ENCODE data around the gene MORC1. TPM values are rescaled to one million over a fixed set of nuclear protein-coding genes. Genes with fewer than 3 reads are reported as not detected.

The MORC1 gene
- total and polyA plus RNA-seq, 5 experiments from 2014 or later, result not detected

DNA sequence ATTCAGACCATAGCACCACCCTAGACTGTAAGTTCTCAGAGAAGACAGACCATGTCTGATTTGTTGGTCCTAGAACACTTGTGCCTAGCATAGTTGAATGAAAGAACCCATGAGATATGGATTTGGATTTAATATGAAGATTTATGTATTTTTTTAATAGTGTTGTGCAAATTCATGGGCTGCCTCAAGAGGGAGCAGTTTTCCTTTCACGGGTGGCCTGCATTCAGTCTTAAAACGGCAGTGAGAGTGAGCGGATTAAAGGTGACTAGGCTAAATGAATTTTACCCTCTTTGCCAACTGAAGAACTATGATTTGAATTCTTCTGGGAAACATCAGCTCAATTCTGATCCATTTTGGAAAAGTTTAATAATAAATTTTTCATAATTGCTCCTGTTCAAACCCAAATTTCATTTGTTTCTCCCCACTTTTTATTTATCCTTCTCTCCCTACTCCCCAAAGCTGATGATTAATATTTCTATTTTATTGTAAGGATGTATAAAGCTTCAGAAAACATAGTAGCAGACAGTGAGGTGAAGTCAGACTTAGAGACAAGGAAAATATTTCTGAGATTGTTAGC lies 67.3 kb downstream of the MORC1 start:
- H3K27me3 Mint-ChIP-seq, result peaks cover 0 to 1% (median 0%) of the 10 kb centered on the region in 5 donors
- peaks cover 0 to 4% (median 0%) of the 10 kb centered on the region in 3 donors for H3K36me3 Mint-ChIP-seq
- H3K4me1 Mint-ChIP-seq, result peaks cover 0 to 3% (median 0%) of the 10 kb centered on the region in 4 donors
- no peak overlapping the region for H3K27ac Mint-ChIP-seq
- peaks cover 0 to 9% (median 0%) of the 10 kb centered on the region in 9 donors for H3K9me3 Mint-ChIP-seq
- DNase-seq, result peak in 2 of 10 donors; percentile 3 to 4
- no peak overlapping the region for H3K4me3 Mint-ChIP-seq
- ATAC-seq, result no peak
- POLR2A ChIA-PET, result no interaction called here

DNA sequence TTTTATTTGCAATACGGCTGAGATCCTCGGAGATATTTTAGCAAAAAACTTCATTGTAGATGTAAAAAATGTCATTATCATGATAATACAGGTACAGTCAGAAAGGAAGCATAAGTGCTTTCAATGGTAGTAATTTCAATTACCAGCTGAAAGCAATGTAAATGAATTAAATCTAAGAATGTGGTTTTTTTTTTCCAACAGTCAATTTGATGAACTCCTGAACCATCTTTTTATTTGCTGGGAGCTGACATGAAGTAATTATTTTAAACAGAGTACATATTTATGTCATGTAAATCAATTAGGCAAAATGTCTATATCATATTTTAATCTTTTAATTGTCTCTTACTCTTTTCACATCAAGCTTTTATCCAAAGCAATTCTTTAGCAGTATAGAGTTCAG lies 70.6 kb downstream of the MORC1 start:
- DNase-seq (no peak), ATAC-seq (no peak)
- H3K36me3 Mint-ChIP-seq, result peaks cover 0 to under 1% (median 0%) of the 10 kb centered on the region in 3 donors
- no peaks in the 10 kb centered on the region for H3K9me3 Mint-ChIP-seq
- H3K27ac Mint-ChIP-seq, result no peak overlapping the region
- no peak overlapping the region for H3K4me3 Mint-ChIP-seq
- no peaks in the 10 kb centered on the region for H3K27me3 Mint-ChIP-seq
- POLR2A ChIA-PET, result no interaction called here
- H3K4me1 Mint-ChIP-seq, result no peaks in the 10 kb centered on the region

DNA sequence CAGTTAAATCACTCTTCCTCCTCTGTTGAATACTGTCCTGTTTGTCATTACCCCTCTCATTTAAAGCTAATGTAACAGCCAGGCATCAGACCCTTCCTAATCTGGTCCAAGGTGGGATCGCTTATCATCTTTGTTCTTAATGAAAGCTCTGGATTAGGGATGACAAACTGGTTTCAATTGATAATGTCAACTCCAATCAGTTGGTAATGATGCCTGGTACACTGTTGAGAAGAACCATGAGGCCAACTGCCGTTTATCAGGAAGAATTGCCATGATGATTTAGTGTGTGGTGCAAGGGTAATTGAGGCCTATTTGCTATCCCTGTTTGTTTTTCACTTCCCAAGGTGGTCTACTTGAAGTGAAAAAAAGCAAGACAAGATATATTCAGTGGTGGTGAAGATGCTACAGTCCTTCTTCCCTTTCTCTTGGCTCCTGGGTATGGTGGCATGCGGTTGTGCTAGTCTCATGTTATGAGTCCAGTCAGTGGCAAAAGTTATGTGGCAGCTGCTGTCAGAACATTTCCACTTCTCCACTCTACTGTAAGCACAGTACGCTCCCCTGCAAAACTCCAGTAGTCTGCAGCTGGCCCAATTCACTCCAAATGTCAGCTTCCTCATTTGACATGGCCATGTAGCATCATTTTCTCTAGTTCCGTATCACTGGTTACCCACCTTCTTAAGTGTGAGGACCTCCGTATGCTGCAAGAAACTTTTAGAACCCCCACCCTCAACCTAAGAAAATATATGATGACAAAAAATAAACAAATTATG lies 72.5 kb downstream of the MORC1 start:
- Mint-ChIP-seq H3K27me3 (peaks cover 0 to 3% (median 0%) of the 10 kb centered on the region in 5 donors), H3K4me1 (no peaks in the 10 kb centered on the region), H3K4me3 (no peak overlapping the region), H3K9me3 (no peaks in the 10 kb centered on the region), H3K27ac (no peak overlapping the region), H3K36me3 (no peaks in the 10 kb centered on the region)
- POLR2A ChIA-PET, result no interaction called here
- ATAC-seq (no peak), DNase-seq (no peak)

DNA sequence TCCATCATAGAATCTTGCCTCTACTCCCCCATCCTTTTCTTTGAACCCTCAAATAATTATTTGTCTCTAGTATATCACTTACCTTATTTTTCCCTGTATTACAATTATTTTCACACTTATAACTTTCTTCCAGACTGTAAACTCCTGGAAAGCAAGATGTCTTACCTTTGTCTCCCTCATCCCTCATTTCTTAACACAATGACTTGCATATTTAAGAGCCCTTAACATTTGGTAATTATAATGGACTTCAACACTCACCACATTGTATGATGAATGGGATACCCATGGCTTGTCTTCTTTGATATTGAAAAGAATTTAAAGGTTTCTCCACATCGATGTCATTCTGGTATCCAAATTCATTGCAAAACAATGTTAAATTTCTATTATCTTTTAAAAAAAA lies 82.9 kb downstream of the MORC1 start:
- DNase-seq, result no peak
- H3K4me3 Mint-ChIP-seq, result no peak overlapping the region
- no peak for ATAC-seq
- H3K9me3 Mint-ChIP-seq, result peaks cover 0 to 4% (median under 1%) of the 10 kb centered on the region in 9 donors
- H3K27me3 Mint-ChIP-seq, result peaks cover 9 to 25% (median 18%) of the 10 kb centered on the region in 5 donors
- H3K4me1 Mint-ChIP-seq, result no peaks in the 10 kb centered on the region
- POLR2A ChIA-PET, result no interaction called here
- H3K27ac Mint-ChIP-seq, result no peak overlapping the region
- H3K36me3 Mint-ChIP-seq, result peaks cover 0 to 9% (median 6%) of the 10 kb centered on the region in 3 donors

DNA sequence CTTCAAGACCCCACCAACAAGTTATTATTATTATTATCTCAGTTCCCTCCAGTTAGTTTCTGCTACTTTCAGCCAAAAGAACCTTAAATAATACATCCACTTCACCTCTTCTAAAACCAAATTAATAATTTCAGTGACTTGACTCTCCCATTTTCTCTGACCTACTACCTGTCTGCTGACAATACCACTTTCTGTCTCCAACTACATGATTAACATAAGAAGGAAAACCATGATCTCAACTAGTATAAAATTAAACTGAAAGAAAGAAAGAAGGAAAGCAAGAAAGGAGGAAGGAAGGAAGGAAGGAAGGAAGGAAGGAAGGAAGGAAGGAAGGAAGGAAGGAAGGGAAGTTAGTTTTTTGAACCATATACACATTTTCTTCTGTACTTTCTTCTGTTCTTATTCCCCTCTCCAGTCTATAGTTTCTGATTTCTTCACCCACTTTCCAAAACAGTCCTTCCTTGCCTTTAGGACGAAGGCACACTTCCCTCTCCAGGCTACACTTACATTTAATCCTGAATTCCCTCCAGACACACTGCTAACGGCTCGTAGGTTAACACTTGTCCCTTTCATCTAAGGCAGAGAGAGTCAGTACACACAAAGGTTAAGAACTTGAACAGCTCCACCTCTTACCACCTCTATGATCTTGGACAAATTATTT lies 84.8 kb downstream of the MORC1 start:
- H3K27me3 Mint-ChIP-seq, result peaks cover 0 to 11% (median 8%) of the 10 kb centered on the region in 5 donors
- no peaks in the 10 kb centered on the region for H3K4me1 Mint-ChIP-seq
- H3K27ac Mint-ChIP-seq, result no peak overlapping the region
- H3K36me3 Mint-ChIP-seq, result peaks cover 0 to 2% (median 0%) of the 10 kb centered on the region in 3 donors
- ATAC-seq, result no peak
- no peak for DNase-seq
- H3K4me3 Mint-ChIP-seq, result no peak overlapping the region
- POLR2A ChIA-PET, result no interaction called here
- peaks cover 0 to 3% (median 0%) of the 10 kb centered on the region in 9 donors for H3K9me3 Mint-ChIP-seq

DNA sequence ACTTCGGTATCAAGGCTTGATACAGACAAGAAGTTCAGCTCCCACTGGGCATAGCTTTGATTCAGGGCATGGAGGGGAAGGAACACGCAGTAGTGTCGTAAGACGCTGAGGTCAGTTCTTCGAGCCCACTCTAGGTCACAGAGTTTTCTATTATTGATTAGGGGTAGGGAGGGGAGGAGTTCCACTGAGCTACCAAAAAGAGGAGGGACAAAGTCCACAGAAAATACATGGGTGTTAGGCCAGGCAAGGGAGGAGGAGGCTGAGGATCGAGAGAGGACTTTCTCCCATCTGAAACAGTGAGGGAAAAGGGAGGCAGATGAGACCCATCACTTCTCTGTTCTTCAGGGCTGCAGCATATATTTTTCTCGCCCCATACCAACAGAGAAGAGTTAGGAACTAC lies 89.2 kb downstream of the MORC1 start:
- POLR2A ChIA-PET, result no interaction called here
- H3K4me3 Mint-ChIP-seq, result no peak overlapping the region
- no peaks in the 10 kb centered on the region for H3K4me1 Mint-ChIP-seq
- no peaks in the 10 kb centered on the region for H3K36me3 Mint-ChIP-seq
- no peaks in the 10 kb centered on the region for H3K9me3 Mint-ChIP-seq
- H3K27me3 Mint-ChIP-seq, result peaks cover 0 to 1% (median 0%) of the 10 kb centered on the region in 5 donors
- H3K27ac Mint-ChIP-seq, result peak overlapping the region in 1 of 10 donors; percentile 4
- ATAC-seq (no peak), DNase-seq (no peak)

DNA sequence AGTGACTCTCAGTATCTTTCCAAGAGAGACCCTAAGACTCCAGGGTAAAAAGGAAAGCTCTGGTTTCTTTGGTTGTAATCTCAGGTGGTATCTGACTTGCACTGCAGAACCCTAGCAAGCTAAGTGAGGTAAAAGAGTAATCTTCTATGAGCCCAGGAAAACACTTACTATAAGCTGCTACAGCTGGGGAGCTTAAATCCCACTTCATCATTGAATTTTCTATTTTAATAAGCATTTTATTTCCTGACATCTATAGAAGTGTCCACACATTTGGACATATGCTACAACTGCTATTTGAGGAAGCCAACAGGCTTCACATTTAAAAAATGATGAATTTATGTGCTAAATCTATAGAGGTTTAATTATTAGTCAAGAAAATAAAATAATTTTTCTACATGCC lies 91.1 kb downstream of the MORC1 start:
- no peak overlapping the region for H3K27ac Mint-ChIP-seq
- no peaks in the 10 kb centered on the region for H3K9me3 Mint-ChIP-seq
- POLR2A ChIA-PET, result no interaction called here
- H3K4me3 Mint-ChIP-seq, result no peak overlapping the region
- H3K27me3 Mint-ChIP-seq, result no peaks in the 10 kb centered on the region
- DNase-seq, result no peak
- ATAC-seq, result no peak
- no peaks in the 10 kb centered on the region for H3K36me3 Mint-ChIP-seq
- no peaks in the 10 kb centered on the region for H3K4me1 Mint-ChIP-seq

DNA sequence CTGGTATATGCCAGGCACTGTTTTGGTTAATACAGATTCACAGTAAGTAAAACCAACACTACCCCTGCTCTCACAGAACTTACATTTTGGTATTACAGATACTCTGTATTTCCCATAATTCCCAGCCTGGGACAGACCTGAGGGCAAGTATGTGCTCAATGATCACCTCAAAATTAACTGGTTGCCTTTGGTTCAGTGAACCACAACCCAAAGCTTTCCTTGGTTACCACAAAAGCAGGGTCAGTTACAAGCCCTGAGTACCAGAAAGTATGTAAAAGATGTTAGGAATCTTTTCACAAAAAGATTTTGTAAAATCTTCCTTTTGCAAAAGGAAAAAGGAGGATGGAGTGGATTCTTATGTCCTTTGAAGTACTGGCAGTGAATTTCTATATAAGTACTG lies 92.0 kb downstream of the MORC1 start:
- Mint-ChIP-seq H3K27me3 (no peaks in the 10 kb centered on the region), H3K36me3 (no peaks in the 10 kb centered on the region), H3K9me3 (no peaks in the 10 kb centered on the region), H3K4me1 (no peaks in the 10 kb centered on the region), H3K4me3 (no peak overlapping the region), H3K27ac (no peak overlapping the region)
- DNase-seq (no peak), ATAC-seq (no peak)
- POLR2A ChIA-PET, result no interaction called here

DNA sequence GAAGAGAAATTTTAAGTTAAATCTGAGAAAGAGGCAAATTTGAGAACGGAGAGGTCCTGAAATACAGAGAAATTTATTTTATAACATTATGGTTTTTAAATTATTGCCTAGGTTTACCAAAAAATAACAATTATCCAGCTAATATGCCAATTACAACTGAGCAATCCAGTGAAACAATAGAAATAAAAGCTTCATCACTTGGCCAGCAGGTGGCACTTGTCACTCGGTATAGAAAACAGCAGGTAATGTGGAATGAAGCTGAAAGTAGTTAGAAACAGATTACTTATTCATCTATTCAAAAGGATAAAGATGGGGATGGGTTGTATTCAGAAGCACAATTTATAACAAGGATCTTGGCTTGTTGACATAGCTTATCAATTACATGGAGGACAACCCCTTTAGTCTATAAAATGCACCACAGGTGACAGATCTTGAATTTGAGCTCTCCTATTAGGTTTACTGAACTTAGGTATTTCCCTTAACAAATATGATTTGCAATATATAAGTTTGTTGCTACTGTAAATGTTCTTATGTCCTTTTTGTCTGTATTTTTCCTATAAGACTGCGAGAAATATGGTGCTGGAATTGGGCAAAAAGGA lies 94.2 kb downstream of the MORC1 start:
- Mint-ChIP-seq H3K36me3 (no peaks in the 10 kb centered on the region), H3K4me3 (no peak overlapping the region), H3K9me3 (no peaks in the 10 kb centered on the region), H3K27ac (no peak overlapping the region), H3K27me3 (peaks cover 0 to 5% (median under 1%) of the 10 kb centered on the region in 5 donors), H3K4me1 (no peaks in the 10 kb centered on the region)
- DNase-seq (peak in 7 of 10 donors; percentile 2 to 60 (median 31)), ATAC-seq (peak; percentile 44 to 58)
- POLR2A ChIA-PET, result no interaction called here

DNA sequence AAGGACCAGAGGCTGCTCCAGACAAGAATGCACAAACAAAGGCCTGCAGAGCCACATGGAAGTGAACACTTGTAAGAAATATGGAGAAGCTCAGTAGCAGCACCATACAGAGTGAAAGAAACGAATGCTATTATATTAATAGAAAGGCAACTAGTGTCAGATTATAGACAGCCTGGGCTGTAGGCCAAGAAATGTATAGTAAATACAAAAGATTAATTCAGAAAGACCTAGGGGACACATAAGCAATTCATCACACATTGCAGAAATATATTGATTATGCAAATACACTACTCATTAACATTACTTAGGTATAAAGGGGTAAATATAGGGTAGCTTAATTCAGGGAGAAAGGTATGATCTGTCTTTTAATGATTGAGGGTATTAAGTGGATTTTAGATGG lies 94.8 kb downstream of the MORC1 start:
- POLR2A ChIA-PET, result no interaction called here
- no peaks in the 10 kb centered on the region for H3K9me3 Mint-ChIP-seq

DNA sequence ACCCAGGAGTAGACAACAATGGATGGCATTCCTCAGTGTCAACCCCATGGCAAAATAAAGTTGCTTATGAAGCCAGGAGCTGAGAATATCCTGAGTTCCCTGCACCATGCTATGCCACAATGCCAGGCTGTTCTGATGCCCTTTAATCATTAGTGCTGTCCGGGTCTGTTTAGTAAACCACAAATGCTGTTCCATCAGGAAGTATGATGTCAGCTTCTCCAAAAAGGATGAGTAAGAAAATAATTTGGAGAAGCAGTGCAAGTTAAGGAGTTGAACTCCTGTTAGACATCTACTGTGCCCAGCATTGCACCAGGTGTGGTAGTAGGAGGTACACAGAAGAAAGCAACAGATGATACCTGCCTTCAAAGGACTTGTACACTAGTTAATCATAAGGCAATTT lies 96.4 kb downstream of the MORC1 start:
- H3K27ac Mint-ChIP-seq, result no peak overlapping the region

More for the DNA sequence above, 94.8 kb downstream of the MORC1 start:
- H3K27me3 Mint-ChIP-seq, result peaks cover 0 to 5% (median 2%) of the 10 kb centered on the region in 5 donors
- no peak overlapping the region for H3K4me3 Mint-ChIP-seq
- ATAC-seq (no peak), DNase-seq (no peak)
- H3K27ac Mint-ChIP-seq, result no peak overlapping the region
- no peaks in the 10 kb centered on the region for H3K36me3 Mint-ChIP-seq
- no peaks in the 10 kb centered on the region for H3K4me1 Mint-ChIP-seq

DNA sequence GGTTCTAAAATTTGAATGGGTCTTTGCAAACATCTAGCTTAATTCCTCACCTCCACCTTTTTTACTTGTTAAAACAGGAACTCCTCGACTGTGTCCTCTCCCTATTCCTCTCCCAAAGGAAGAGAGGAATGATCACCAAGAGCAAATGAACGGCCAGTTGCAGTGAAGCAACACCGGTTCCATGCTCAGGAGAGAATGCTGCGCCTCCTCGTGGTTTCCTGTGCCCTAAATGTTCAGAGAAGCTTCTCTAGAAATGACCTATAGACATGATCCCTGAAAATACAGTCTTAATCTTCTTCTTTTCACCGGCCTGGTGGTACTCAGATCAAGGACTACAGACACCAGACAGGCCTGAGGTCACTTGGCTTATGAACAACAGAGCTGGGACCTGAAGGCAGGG lies 99.1 kb downstream of the MORC1 start:
- H3K4me3 Mint-ChIP-seq, result no peak overlapping the region
- peaks cover 1 to 14% (median 6%) of the 10 kb centered on the region in 5 donors for H3K27me3 Mint-ChIP-seq
- H3K36me3 Mint-ChIP-seq, result no peaks in the 10 kb centered on the region
- POLR2A ChIA-PET, result no interaction called here
- H3K27ac Mint-ChIP-seq, result peak overlapping the region in 1 of 10 donors; percentile 13
- ATAC-seq, result no peak
- no peaks in the 10 kb centered on the region for H3K4me1 Mint-ChIP-seq
- H3K9me3 Mint-ChIP-seq, result no peaks in the 10 kb centered on the region
- no peak for DNase-seq

More for the DNA sequence above, 96.4 kb downstream of the MORC1 start:
- peaks cover 1 to 9% (median 4%) of the 10 kb centered on the region in 5 donors for H3K27me3 Mint-ChIP-seq
- no peak overlapping the region for H3K4me3 Mint-ChIP-seq
- no peaks in the 10 kb centered on the region for H3K36me3 Mint-ChIP-seq
- H3K9me3 Mint-ChIP-seq, result no peaks in the 10 kb centered on the region
- DNase-seq (no peak), ATAC-seq (no peak)
- H3K4me1 Mint-ChIP-seq, result no peaks in the 10 kb centered on the region
- POLR2A ChIA-PET, result no interaction called here

DNA sequence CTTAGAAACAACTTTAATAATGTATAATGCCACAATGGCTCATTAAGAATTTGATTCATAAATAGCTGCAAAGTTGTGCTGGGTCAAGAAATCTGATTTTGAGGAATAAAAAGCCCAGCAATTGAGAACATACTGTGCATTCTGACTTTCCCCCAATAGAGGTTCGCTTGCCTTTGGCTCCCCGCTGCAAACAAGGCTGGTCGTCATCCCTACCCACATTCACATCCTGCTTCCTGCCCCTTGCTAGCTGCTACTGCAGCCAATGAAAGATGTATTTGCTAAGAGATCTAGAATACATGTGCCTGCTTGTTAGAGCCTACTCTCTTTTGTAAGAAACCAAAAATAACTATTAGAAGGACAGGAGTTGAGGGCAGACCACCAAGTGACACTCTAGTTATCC lies 112.5 kb downstream of the MORC1 start:
- ATAC-seq, result peak in 1 of 2 donors; percentile 52

More for the DNA sequence above, 112.5 kb downstream of the MORC1 start:
- H3K4me1 Mint-ChIP-seq, result no peaks in the 10 kb centered on the region
- no peaks in the 10 kb centered on the region for H3K36me3 Mint-ChIP-seq
- POLR2A ChIA-PET, result no interaction called here
- no peaks in the 10 kb centered on the region for H3K27me3 Mint-ChIP-seq
- no peak overlapping the region for H3K4me3 Mint-ChIP-seq
- no peak for DNase-seq
- H3K9me3 Mint-ChIP-seq, result no peaks in the 10 kb centered on the region
- H3K27ac Mint-ChIP-seq, result no peak overlapping the region
